K562 (cell line): ENCODE measurements around the gene ISYNA1.

Experiments used
- CEBPB ChIP-seq: fragments of 450-650 bp; IDR thresholded peaks from 2 replicates; pipeline ENCODE4 v1.6.1; 2016; ENCODE audit warnings: missing genetic modification characterization, missing compliant biosample characterization
- FUS ChIP-seq: fragments of 200-400 bp; formaldehyde crosslinking; optimal IDR thresholded peaks from 2 replicates; pipeline ENCODE3; 2017; ENCODE audit warnings: low read depth, low read length
- RBM14 ChIP-seq: fragments of 200-400 bp; formaldehyde crosslinking; IDR thresholded peaks from 2 replicates; pipeline ENCODE4 v1.6.1; 2018; ENCODE audit warnings: low read depth, mild to moderate bottlenecking, low read length, moderate library complexity, borderline replicate concordance; ENCODE audit not compliant: insufficient read depth
- ZNF184 ChIP-seq: sonication (generic); formaldehyde crosslinking; IDR thresholded peaks from 2 replicates; pipeline ENCODE4 v1.5.0; 2020; ENCODE audit warnings: missing genetic modification reagents
- TF ChIP-seq, protein P1 (sequence below): sonication (generic); formaldehyde crosslinking; IDR thresholded peaks from 2 replicates; pipeline ENCODE4 v1.8.1; 2022; ENCODE audit warnings: missing genetic modification reagents
- TF ChIP-seq, protein P2 (sequence below), 3 experiments: IDR thresholded peaks in 2 of 3; conservative IDR thresholded peaks in 1 of 3; 2 replicates each; pipeline ENCODE4 v1.5.1; 2011 to 2012; ENCODE audit warnings: low read length in 3 of 3, mild to moderate bottlenecking in 3 of 3, control low read depth in 2 of 3, improper control_type of control experiment in 1 of 3, inconsistent platforms in 1 of 3, low read depth in 1 of 3, mixed read lengths in 1 of 3, moderate library complexity in 1 of 3; ENCODE audit not compliant: insufficient read depth in 2 of 3
- TF ChIP-seq, protein P3 (sequence below): fragments of 250-450 bp; sonication (Bioruptor Pico); IDR thresholded peaks from 2 replicates; pipeline ENCODE4 v1.8.0; 2021; ENCODE audit warnings: borderline replicate concordance, mild to moderate bottlenecking, moderate library complexity; ENCODE audit not compliant: poor library complexity, severe bottlenecking

DNA sequence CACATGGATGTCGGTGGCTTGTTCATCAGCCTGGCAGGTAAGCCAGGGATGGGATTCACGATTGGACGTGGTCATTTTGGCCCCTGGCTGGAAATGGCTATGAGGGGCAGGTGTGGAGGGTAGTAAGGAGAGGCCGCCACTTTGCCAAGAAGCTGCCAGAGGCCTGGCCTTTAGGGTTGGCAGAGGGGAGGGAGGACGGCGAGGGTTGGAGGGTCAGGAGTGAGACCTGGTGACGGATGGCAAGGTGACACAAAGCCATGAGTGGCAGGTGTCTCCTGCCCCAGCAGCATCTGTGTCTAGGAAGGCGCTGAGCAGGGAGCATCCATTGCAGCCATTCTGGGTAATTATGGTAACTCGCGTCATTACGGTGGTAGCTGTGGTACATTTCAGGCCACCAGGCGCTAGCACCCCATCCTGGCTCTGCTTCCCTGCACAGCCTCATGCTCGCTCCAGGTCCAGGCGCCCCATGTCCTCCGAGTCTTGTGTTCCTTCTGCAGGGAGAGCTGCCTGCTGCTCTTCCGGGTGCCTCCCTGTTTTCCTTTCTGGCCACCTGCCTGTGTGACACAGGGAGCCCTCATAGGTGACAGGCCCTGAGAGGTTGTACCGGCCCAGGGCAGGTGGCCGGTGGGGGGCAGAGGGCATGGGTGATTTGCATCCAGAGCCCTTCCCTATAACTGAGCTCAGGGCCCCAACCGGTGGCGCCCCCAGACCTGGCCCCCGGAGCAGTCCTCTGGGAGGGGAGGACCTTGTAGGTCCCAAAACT is 14.5 kb downstream of the ISYNA1 start:
- TF ChIP-seq, protein P1, sequence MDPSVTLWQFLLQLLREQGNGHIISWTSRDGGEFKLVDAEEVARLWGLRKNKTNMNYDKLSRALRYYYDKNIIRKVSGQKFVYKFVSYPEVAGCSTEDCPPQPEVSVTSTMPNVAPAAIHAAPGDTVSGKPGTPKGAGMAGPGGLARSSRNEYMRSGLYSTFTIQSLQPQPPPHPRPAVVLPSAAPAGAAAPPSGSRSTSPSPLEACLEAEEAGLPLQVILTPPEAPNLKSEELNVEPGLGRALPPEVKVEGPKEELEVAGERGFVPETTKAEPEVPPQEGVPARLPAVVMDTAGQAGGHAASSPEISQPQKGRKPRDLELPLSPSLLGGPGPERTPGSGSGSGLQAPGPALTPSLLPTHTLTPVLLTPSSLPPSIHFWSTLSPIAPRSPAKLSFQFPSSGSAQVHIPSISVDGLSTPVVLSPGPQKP, result no peak
- TF ChIP-seq ZNF184 (CRISPR knock-in tag) (no peak), RBM14 (no peak), CEBPB (tag) (no peak), FUS (no peak)
- TF ChIP-seq, protein P2, sequence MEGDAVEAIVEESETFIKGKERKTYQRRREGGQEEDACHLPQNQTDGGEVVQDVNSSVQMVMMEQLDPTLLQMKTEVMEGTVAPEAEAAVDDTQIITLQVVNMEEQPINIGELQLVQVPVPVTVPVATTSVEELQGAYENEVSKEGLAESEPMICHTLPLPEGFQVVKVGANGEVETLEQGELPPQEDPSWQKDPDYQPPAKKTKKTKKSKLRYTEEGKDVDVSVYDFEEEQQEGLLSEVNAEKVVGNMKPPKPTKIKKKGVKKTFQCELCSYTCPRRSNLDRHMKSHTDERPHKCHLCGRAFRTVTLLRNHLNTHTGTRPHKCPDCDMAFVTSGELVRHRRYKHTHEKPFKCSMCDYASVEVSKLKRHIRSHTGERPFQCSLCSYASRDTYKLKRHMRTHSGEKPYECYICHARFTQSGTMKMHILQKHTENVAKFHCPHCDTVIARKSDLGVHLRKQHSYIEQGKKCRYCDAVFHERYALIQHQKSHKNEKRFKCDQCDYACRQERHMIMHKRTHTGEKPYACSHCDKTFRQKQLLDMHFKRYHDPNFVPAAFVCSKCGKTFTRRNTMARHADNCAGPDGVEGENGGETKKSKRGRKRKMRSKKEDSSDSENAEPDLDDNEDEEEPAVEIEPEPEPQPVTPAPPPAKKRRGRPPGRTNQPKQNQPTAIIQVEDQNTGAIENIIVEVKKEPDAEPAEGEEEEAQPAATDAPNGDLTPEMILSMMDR (IDR thresholded peaks at IDR 0.05 in 2 of 3, conservative IDR thresholded peaks at IDR 0.05 in 1 of 3; ENCODE audit: insufficient read depth in 2 of 3, low read depth in 1 of 3, low read length in 3 of 3), result no peak
- TF ChIP-seq, protein P3, sequence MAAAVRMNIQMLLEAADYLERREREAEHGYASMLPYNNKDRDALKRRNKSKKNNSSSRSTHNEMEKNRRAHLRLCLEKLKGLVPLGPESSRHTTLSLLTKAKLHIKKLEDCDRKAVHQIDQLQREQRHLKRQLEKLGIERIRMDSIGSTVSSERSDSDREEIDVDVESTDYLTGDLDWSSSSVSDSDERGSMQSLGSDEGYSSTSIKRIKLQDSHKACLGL (CRISPR knock-in tag), result no peak
